NT2/D1 (cell line): ENCODE measurements around the gene IGFALS.

Experiments
- DNase-seq: peaks from one replicate; pipeline ENCODE4 v3.0.0-alpha.2; 2011; ENCODE audit warnings: low read depth, low spot score
- H3K27me3 ChIP-seq: 2 replicates; pipeline ENCODE4 v1.6.0; 2011; ENCODE audit warnings: mild to moderate bottlenecking; ENCODE audit not compliant: insufficient read length, insufficient read depth
- H3K36me3 ChIP-seq: 2 replicates; pipeline ENCODE4 v1.6.1; 2011; ENCODE audit warnings: mild to moderate bottlenecking, low read length, mixed read lengths; ENCODE audit not compliant: insufficient read depth, insufficient read length
- H3K4me1 ChIP-seq: 2 replicates; pipeline ENCODE4 v1.5.1; 2011; ENCODE audit not compliant: insufficient read depth, insufficient read length
- H3K4me3 ChIP-seq: 2 replicates; pipeline ENCODE4 v1.5.1; 2011; ENCODE audit warnings: low read depth; ENCODE audit not compliant: insufficient read length
- H3K9ac ChIP-seq: 2 replicates; pipeline ENCODE4 v1.6.0; 2011; ENCODE audit warnings: low read depth; ENCODE audit not compliant: insufficient read length
- H3K9me3 ChIP-seq: 2 replicates; pipeline ENCODE4 v1.5.1; 2011; ENCODE audit warnings: mild to moderate bottlenecking, low read length; ENCODE audit not compliant: insufficient read depth
- SUZ12 ChIP-seq: IDR thresholded peaks from 2 replicates; pipeline ENCODE4 v1.6.1; 2011; ENCODE audit not compliant: insufficient read length, insufficient read depth; ENCODE audit errors: extremely low read depth
- YY1 ChIP-seq: IDR thresholded peaks from 2 replicates; pipeline ENCODE4 v1.6.1; 2011; ENCODE audit not compliant: insufficient read length, insufficient read depth
- ZNF274 ChIP-seq: IDR thresholded peaks from 2 replicates; pipeline ENCODE4 v1.6.1; 2011; ENCODE audit warnings: mild to moderate bottlenecking, low read depth, low read length

IGFALS gene

DNA sequence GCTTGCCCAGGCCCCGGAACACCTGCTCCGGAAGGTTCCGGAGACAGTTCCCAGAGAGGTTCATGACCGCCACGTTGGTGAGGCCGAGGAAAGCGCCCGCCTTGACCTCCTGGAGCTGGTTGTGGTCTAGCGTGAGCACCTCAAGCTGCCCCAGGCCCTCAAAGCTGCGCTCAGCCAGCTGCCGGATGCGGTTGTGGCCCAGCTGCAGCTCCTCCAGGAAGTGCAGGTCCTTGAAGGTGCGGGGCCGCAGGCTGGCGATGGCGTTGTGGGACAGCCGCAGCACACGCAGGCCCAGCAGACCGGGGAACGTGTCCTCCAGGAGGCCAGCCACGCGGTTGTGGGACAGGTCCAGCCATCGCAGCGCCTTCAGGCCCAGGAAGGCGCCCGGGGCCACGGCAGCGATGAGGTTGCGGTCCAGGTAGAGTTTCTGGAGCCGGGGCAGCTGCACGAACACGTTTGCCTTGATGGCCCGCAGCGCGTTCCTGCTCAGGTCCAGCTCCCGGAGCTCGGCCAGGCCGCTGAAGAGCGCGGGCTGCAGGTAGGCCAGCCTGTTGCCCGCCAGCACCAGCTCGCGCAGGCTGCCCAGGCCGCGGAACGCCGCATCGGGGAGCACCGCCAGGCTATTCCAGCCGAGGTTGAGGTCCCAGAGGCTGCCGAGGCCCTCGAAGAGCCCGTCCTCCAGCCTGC is 2.1 kb downstream of the IGFALS start:
- Histone ChIP-seq H3K36me3 (peaks cover 62% of the 10 kb centered on the region), H3K9me3 (no peaks in the 10 kb centered on the region; the same call in 1 of the 2 replicates), H3K4me1 (peaks cover 2% of the 10 kb centered on the region), H3K4me3 (no peak overlapping the region), H3K9ac (no peak overlapping the region), H3K27me3 (no peaks in the 10 kb centered on the region)
- no peak for DNase-seq
- TF ChIP-seq ZNF274 (no peak), SUZ12 (no peak), YY1 (no peak)

DNA sequence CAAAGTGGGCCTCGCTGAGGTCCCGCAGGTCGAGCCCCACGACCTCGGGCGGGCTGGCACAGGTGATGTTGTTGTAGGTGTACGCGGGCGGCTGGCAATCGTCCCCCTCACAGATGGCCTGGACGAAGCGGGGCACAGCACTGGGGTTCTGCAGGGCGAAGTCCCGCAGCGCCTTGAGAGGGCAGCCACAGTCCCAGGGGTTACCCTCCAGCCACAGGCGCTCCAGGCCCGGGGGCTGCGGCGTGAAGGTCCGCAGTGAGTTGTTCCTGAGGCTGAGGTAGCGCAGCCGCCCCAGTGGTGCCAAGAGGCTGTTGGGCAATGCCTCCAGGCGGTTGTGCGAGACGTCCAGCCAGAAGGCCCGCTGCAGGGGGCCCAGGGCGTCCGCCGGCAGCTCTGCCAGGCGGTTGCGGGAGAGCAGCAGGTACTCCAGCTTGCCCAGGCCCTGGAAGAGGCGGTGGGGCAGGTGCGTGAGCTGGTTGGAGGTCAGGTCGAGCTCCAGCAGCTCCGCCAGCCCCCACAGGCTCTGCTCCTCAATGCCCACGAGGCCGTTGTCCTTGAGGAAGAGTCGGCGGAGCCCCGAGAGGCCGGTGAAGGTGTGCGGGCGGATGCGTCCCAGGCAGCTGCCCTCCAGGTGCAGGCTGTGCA is 2.8 kb downstream of the IGFALS start:
- H3K4me1 ChIP-seq = peaks cover 2% of the 10 kb centered on the region
- no peaks in the 10 kb centered on the region for H3K27me3 ChIP-seq
- no peaks in the 10 kb centered on the region; the same call in 1 of the 2 replicates for H3K9me3 ChIP-seq
- H3K36me3 ChIP-seq = peaks cover 69% of the 10 kb centered on the region
- DNase-seq = no peak
- no peak overlapping the region for H3K9ac ChIP-seq
- H3K4me3 ChIP-seq = no peak overlapping the region
- no peak for TF ChIP-seq YY1
- no peak for TF ChIP-seq ZNF274

DNA sequence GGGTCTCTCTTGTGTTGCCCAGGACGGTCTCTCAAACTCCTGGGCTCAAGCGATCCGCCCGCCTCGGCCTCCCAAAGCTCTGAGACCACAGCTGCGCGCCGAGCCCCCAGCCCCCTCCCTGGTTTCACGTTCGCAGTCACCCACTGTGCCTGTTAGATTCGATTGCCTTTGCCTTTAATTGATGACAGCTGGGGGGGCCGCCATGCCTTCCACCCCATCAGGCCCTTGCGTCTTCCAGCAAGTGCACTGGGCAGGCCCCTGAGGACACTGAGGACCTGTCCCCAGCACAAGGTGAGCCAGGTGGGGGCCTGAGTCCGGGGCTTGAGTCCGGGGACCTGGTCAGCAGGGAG is 3.3 kb downstream of the IGFALS start:
- Histone ChIP-seq H3K9ac (no peak overlapping the region), H3K4me1 (peaks cover 2% of the 10 kb centered on the region), H3K4me3 (no peak overlapping the region), H3K36me3 (peaks cover 74% of the 10 kb centered on the region), H3K27me3 (no peaks in the 10 kb centered on the region), H3K9me3 (no peaks in the 10 kb centered on the region; the same call in 1 of the 2 replicates)
- TF ChIP-seq ZNF274 = no peak
- no peak for TF ChIP-seq YY1
- no peak for TF ChIP-seq SUZ12
- no peak for DNase-seq

DNA sequence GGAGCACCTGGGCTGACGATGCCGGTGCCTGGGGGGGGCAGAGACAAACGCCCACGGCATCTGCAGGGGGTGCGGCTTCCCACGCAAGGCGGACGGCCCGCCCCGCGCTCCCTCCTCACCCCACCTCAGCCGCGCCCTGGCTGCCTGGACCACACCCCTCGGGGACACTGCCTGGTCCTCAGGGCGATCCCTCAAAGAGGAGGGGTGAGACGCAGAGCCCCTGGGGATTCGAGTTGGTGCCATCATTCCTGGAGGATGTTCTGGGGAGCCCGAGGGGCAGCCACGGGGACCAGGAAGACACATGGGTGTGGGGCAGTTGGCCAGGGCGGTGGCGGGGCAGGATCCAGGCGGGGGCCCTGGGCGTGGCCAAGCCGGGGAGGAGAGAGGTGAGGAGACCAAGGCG is 3.9 kb downstream of the IGFALS start:
- no peak for DNase-seq
- peaks cover 80% of the 10 kb centered on the region for H3K36me3 ChIP-seq
- no peak overlapping the region for H3K4me3 ChIP-seq
- no peaks in the 10 kb centered on the region for H3K27me3 ChIP-seq
- H3K9me3 ChIP-seq = no peaks in the 10 kb centered on the region
- peaks cover 4% of the 10 kb centered on the region for H3K4me1 ChIP-seq
- no peak for TF ChIP-seq SUZ12
- TF ChIP-seq YY1 = no peak
- no peak overlapping the region for H3K9ac ChIP-seq

DNA sequence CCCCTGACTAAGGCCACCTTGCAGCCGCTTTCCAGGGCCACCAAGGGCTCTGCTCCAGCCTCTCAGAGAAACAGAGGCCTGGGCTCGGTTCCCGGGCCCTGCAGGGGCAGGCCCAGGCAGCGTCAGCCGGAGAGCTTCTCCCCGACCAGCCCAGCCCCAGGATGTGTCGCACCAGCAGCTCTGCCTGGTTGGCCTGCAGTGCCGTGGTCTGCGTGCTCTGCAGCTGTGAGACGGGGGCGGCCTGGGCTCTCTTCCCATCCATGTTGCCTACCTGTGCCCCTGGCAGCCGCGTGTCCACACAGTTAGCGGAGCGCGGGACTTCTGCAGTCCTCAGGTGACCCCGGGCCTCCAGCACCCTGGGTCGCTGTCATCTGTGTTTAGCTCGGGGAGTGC is 4.8 kb downstream of the IGFALS start:
- no peaks in the 10 kb centered on the region for H3K9me3 ChIP-seq
- H3K27me3 ChIP-seq = no peaks in the 10 kb centered on the region
- H3K36me3 ChIP-seq = peaks cover 86% of the 10 kb centered on the region
- TF ChIP-seq YY1 = no peak
- TF ChIP-seq ZNF274 = no peak
- no peak for TF ChIP-seq SUZ12
- peaks cover 2% of the 10 kb centered on the region for H3K4me1 ChIP-seq
- no peak for DNase-seq
- no peak overlapping the region for H3K4me3 ChIP-seq
- H3K9ac ChIP-seq = no peak overlapping the region

DNA sequence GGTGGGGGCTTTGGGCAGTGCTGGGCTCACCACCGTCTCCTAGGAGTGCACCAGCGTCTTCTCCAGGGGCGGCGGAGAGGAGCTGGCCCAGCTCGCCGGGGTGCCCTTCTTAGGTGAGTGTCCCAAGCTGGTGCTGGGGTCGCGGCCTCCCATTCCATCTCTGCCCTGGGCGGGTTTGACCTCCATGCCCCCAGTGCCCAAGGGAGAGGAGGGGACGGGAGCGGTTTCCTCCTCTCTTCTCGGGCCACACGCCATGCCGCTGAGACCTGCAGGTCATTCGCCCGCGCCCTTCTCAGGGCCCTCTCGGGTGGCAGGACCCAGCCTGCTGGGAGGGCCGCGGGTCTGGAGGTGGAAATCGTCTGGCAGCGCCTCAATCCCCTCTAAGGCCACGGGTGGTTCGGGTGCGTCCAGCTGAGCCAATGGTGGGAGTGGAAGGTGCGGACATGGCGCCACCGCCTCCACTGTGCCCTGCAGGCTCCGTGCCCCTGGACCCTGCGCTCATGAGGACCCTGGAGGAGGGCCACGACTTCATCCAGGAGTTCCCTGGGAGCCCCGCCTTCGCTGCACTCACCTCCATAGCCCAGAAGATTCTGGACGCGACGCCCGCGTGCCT is 5.3 kb downstream of the IGFALS start:
- no peak for DNase-seq
- TF ChIP-seq YY1 (no peak), SUZ12 (no peak), ZNF274 (no peak)
- H3K27me3 ChIP-seq = no peaks in the 10 kb centered on the region
- H3K9ac ChIP-seq = no peak overlapping the region
- H3K9me3 ChIP-seq = no peaks in the 10 kb centered on the region
- H3K4me1 ChIP-seq = peaks cover 2% of the 10 kb centered on the region
- peaks cover 86% of the 10 kb centered on the region for H3K36me3 ChIP-seq
- H3K4me3 ChIP-seq = no peak overlapping the region

DNA sequence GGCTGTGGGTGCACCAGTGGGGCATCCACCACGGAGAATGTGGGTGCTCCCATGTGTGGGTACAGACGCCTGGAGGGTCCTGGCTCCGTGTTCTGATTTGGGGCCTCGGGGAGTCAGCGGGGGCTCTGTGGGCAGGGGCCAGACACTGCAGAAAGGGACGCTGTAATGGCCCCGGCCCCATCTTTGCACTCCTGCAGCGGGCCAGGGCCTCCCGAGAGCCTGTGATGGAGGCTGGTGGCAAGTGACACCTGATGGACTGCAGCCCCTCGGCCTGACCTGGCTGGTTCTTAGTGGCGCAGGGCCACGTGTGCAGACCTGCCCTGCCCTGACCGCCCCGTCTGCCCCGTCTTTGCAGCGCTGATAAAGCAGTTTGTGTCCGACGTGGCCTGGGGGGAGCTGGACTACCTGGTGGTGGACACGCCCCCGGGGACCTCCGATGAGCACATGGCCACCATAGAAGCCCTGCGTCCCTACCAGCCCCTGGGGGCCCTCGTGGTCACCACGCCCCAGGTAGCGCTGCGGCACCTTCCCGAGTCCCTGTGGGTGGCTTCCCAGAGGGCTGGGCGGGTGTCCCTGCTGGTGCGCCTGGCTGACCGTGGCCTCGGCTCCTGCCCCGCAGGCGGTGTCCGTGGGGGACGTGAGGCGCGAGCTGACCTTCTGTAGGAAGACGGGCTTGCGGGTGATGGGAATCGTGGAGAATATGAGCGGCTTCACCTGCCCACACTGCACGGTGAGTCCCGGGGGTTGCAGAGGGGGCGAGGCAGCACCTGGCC is 6.0 kb downstream of the IGFALS start:
- H3K27me3 ChIP-seq = no peaks in the 10 kb centered on the region
- peaks cover 84% of the 10 kb centered on the region for H3K36me3 ChIP-seq
- TF ChIP-seq ZNF274 = no peak
- no peak for TF ChIP-seq SUZ12
- no peak for TF ChIP-seq YY1
- no peak overlapping the region for H3K4me3 ChIP-seq
- no peak overlapping the region for H3K9ac ChIP-seq
- H3K4me1 ChIP-seq = peaks cover 2% of the 10 kb centered on the region
- H3K9me3 ChIP-seq = no peaks in the 10 kb centered on the region
- DNase-seq = no peak
